HG02798 (cell line): ENCODE data around the gene CHSY1.
A peak's percentile ranks its signal among the peaks of the same experiment; 100 is the strongest.
"Not testable (repeated sequence)": the region's sequence is repeated elsewhere in the genome, so short reads cannot be mapped to it uniquely, and the experiment has no call there.

Experiments
- ATAC-seq: cut with Tn5 transposase; IDR thresholded peaks from one replicate; pipeline ENCODE4 v1.9.1; 2021; ENCODE audit warnings: mild to moderate bottlenecking; ENCODE audit not compliant: unreplicated experiment, poor library complexity

CHSY1 gene

GRCh38 chr15:101251830-101252820 is at the start of gene CHSY1:
TSS of gene CHSY1 (minus strand) at chr15:101252048. CDS start at chr15:101251456, 592 bp downstream.
- ATAC-seq: peak; percentile 81

GRCh38 chr15:101296418-101297405 is 44.9 kb upstream of the CHSY1 start:
- no peak for ATAC-seq

- ATAC-seq: no peak
These were observed 43.8 kb upstream of the CHSY1 start for GRCh38 chr15:101295607-101296161.

GRCh38 chr15:101294731-101295606 is 43.1 kb upstream of the CHSY1 start, which contains the start of gene SNRPA1:
TSS of gene SNRPA1 (minus strand) at chr15:101295248. CDS start at chr15:101295178, 70 bp downstream.
- ATAC-seq: peak; percentile 90

GRCh38 chr15:101293122-101293521 is 41.3 kb upstream of the CHSY1 start:
- no peak for ATAC-seq

GRCh38 chr15:101288905-101289513 is 37.2 kb upstream of the CHSY1 start:
- no peak for ATAC-seq

- not testable (repeated sequence) for ATAC-seq
These were observed 35.5 kb upstream of the CHSY1 start for GRCh38 chr15:101287342-101287741.

- no peak for ATAC-seq
These were observed 34.7 kb upstream of the CHSY1 start for GRCh38 chr15:101286471-101287114.

GRCh38 chr15:101283931-101284330 is 32.1 kb upstream of the CHSY1 start:
- no peak for ATAC-seq

GRCh38 chr15:101280007-101280406 is 28.2 kb upstream of the CHSY1 start:
- ATAC-seq: no peak

GRCh38 chr15:101277943-101278564 is 26.2 kb upstream of the CHSY1 start:
- ATAC-seq: no peak

- ATAC-seq: peak; percentile 94
These were observed 25.4 kb upstream of the CHSY1 start, which contains the start of gene SELENOS for GRCh38 chr15:101277038-101277822. TSS of gene SELENOS (minus strand) at chr15:101277485. CDS start at chr15:101277417, 68 bp downstream.

- peak; percentile 59 for ATAC-seq
These were observed 24.7 kb upstream of the CHSY1 start for GRCh38 chr15:101276501-101277037.

- peak; percentile 36 for ATAC-seq
These were observed 23.2 kb upstream of the CHSY1 start for GRCh38 chr15:101275018-101275417.

GRCh38 chr15:101273534-101273933 is 21.7 kb upstream of the CHSY1 start:
- no peak for ATAC-seq

GRCh38 chr15:101272584-101272983 is 20.7 kb upstream of the CHSY1 start:
- no peak for ATAC-seq
